GM12892 (cell line): ENCODE results near the gene NRSN2.

Experiments used
- POLR2A ChIP-seq: IDR thresholded peaks from 2 replicates; pipeline ENCODE4 v1.6.1; 2011; ENCODE audit warnings: low read depth, low read length, control low read depth
- POLR2AphosphoS5 ChIP-seq: IDR thresholded peaks from 2 replicates; pipeline ENCODE4 v1.6.1; 2011; ENCODE audit warnings: low read depth, low read length, control low read depth

GRCh38 chr20:400454-401275 lies 53.8 kb downstream of the NRSN2 start:
- TF ChIP-seq POLR2AphosphoS5, result no peak
- no peak for TF ChIP-seq POLR2A
